IMR-90 (cell line): ENCODE data around the gene MLF2. TPM values are rescaled to one million over a fixed set of nuclear protein-coding genes. Genes with fewer than 3 reads are reported as not detected.

ENCODE experiments used
- ATAC-seq: fragments of 200-7000 bp; cut with Tn5 transposase; 2 replicates; pipeline ENCODE4 v1.9.1; 2020; ENCODE audit warnings: low read depth, mild to moderate bottlenecking, moderate library complexity
- BruUV-seq: library from RNA; stranded (reverse); fragments of 400-500 nt; replicated peaks from 2 replicates; lab custom pipeline; 2021; lab: Mats Ljungman, UMichigan
- CTCF ChIA-PET: fragments of 300-600 bp; formaldehyde crosslinking; extraction: SDS; loops from one replicate; lab custom pipeline; 2021; ENCODE audit warnings: antibody characterized with exemption; lab: Yijun Ruan, JAX
- POLR2A ChIA-PET: fragments of 300-600 bp; sonication (Branson Sonifier 250); formaldehyde crosslinking; loops from one replicate; lab custom pipeline; 2022; ENCODE audit warnings: antibody characterized with exemption; ENCODE audit not compliant: unreplicated experiment; lab: Charles Lee
- DNase-seq: peaks from one replicate; pipeline ENCODE4 v3.0.0; 2013
- H2AFZ ChIP-seq: replicated peaks from 2 replicates; pipeline ENCODE3; 2013; ENCODE audit warnings: low read length, mild to moderate bottlenecking; ENCODE audit not compliant: poor library complexity
- H2AK5ac ChIP-seq: 2 replicates; pipeline ENCODE4 v1.6.1; 2013; ENCODE audit warnings: low read depth, low read length, inconsistent platforms
- H2AK9ac ChIP-seq: replicated peaks from 2 replicates; pipeline ENCODE3; 2013; ENCODE audit warnings: mild to moderate bottlenecking, low read depth, low read length, moderate library complexity; ENCODE audit not compliant: poor library complexity
- H2BK120ac ChIP-seq: 2 replicates; pipeline ENCODE4 v1.6.1; 2013; ENCODE audit warnings: low read depth, low read length, inconsistent platforms
- H2BK15ac ChIP-seq: 3 replicates; pipeline ENCODE4 v1.6.1; 2013; ENCODE audit warnings: low read depth, low read length, inconsistent platforms
- H2BK20ac ChIP-seq: 2 replicates; pipeline ENCODE4 v1.6.1; 2013; ENCODE audit warnings: low read depth, mild to moderate bottlenecking, inconsistent platforms, low read length, moderate library complexity
- H2BK5ac ChIP-seq: 2 replicates; pipeline ENCODE4 v1.6.1; 2013; ENCODE audit warnings: mild to moderate bottlenecking, low read depth, low read length, inconsistent platforms; ENCODE audit not compliant: poor library complexity, severe bottlenecking
- H3K14ac ChIP-seq: replicated peaks from 2 replicates; pipeline ENCODE4 v1.6.1; 2013; ENCODE audit warnings: low read depth, low read length, inconsistent platforms
- H3K18ac ChIP-seq: 2 replicates; pipeline ENCODE4 v1.6.1; 2013; ENCODE audit warnings: low read depth, low read length, control low read depth
- H3K23ac ChIP-seq: 2 replicates; pipeline ENCODE4 v1.6.1; 2013; ENCODE audit warnings: low read depth, low read length, inconsistent platforms
- H3K27ac ChIP-seq: 2 replicates; pipeline ENCODE4 v1.5.1; 2013; ENCODE audit warnings: mild to moderate bottlenecking, control low read depth, low read length; ENCODE audit not compliant: insufficient read depth
- H3K27me3 ChIP-seq: 2 replicates; pipeline ENCODE4 v1.6.1; 2013; ENCODE audit warnings: low read length; ENCODE audit not compliant: control insufficient read depth, insufficient read depth
- H3K36me3 ChIP-seq: 2 replicates; pipeline ENCODE4 v1.6.1; 2013; ENCODE audit warnings: low read length, mixed read lengths; ENCODE audit not compliant: control insufficient read depth, insufficient read depth
- H3K4ac ChIP-seq: 2 replicates; pipeline ENCODE4 v1.6.1; 2013; ENCODE audit warnings: low read depth, low read length, inconsistent platforms
- H3K4me1 ChIP-seq: 2 replicates; pipeline ENCODE4 v1.6.1; 2013; ENCODE audit warnings: low read length, mixed read lengths; ENCODE audit not compliant: control insufficient read depth, insufficient read depth
- H3K4me2 ChIP-seq: 2 replicates; pipeline ENCODE4 v1.6.1; 2013; ENCODE audit warnings: low read depth, mild to moderate bottlenecking, control low read depth, low read length, moderate library complexity
- H3K4me3 ChIP-seq: 2 replicates; pipeline ENCODE4 v1.5.1; 2013; ENCODE audit warnings: low read depth, mild to moderate bottlenecking, control low read depth, low read length, moderate library complexity; ENCODE audit not compliant: insufficient read depth
- H3K56ac ChIP-seq: 2 replicates; pipeline ENCODE4 v1.6.1; 2013; ENCODE audit warnings: low read length, inconsistent platforms; ENCODE audit not compliant: insufficient read depth; ENCODE audit errors: extremely low read depth
- H3K79me1 ChIP-seq, 2 experiments: 2 replicates each; pipeline ENCODE4 v1.6.1; 2013; ENCODE audit warnings: low read length in 2 of 2, inconsistent platforms in 1 of 2, low read depth in 1 of 2
- H3K9ac ChIP-seq: 2 replicates; pipeline ENCODE4 v1.6.1; 2013; ENCODE audit warnings: low read depth, low read length, control low read depth
- H3K9me1 ChIP-seq: 2 replicates; pipeline ENCODE4 v1.6.1; 2013; ENCODE audit warnings: low read length, inconsistent platforms; ENCODE audit not compliant: insufficient read depth
- H3K9me3 ChIP-seq: 2 replicates; pipeline ENCODE4 v1.6.1; 2013; ENCODE audit warnings: low read length; ENCODE audit not compliant: control insufficient read depth, insufficient read depth
- H4K20me1 ChIP-seq: 2 replicates; pipeline ENCODE4 v1.6.1; 2013; ENCODE audit warnings: low read length, inconsistent platforms; ENCODE audit not compliant: insufficient read depth
- H4K5ac ChIP-seq: 2 replicates; pipeline ENCODE4 v1.6.1; 2013; ENCODE audit warnings: mild to moderate bottlenecking, low read depth, low read length, control low read depth
- H4K8ac ChIP-seq, 2 experiments: 2 replicates each; pipeline ENCODE4 v1.6.1; 2013; ENCODE audit warnings: low read depth in 2 of 2, low read length in 2 of 2, control low read depth in 1 of 2, inconsistent platforms in 1 of 2
- H4K91ac ChIP-seq: 2 replicates; pipeline ENCODE4 v1.6.1; 2013; ENCODE audit warnings: low read depth, low read length, inconsistent platforms; ENCODE audit not compliant: insufficient read depth
- CEBPB ChIP-seq: IDR thresholded peaks from 2 replicates; pipeline ENCODE4 v1.6.1; 2012; ENCODE audit warnings: low read depth, low read length, improper control_type of control experiment
- CHD1 ChIP-seq: IDR thresholded peaks from 2 replicates; pipeline ENCODE4 v1.6.1; 2012; ENCODE audit warnings: low read depth, low read length, improper control_type of control experiment
- FOS ChIP-seq: fragments of 150-350 bp; IDR thresholded peaks from 2 replicates; pipeline ENCODE4 v1.6.1; 2016; ENCODE audit warnings: low read depth, low read length
- NFE2L2 ChIP-seq: fragments of 150-350 bp; IDR thresholded peaks from 2 replicates; pipeline ENCODE4 v1.6.1; 2016; ENCODE audit warnings: low read depth, mild to moderate bottlenecking, low read length
- RAD21 ChIP-seq: IDR thresholded peaks from 2 replicates; pipeline ENCODE4 v1.6.1; 2012; ENCODE audit warnings: low read length, improper control_type of control experiment
- RCOR1 ChIP-seq: IDR thresholded peaks from 2 replicates; pipeline ENCODE4 v1.6.1; 2012; ENCODE audit warnings: mild to moderate bottlenecking, low read length, improper control_type of control experiment; ENCODE audit not compliant: insufficient replicate concordance
- SMC3 ChIP-seq: fragments of 150-350 bp; IDR thresholded peaks from 2 replicates; pipeline ENCODE4 v1.6.1; 2016; ENCODE audit warnings: low read depth, mild to moderate bottlenecking, antibody characterized with exemption, low read length, moderate library complexity
- WGBS, 2 experiments: methylation state at CpG; one replicate each; pipeline versions ENCODE4 v1.1.5 to v1.1.7; 2013; ENCODE audit warnings: missing lambda C conversion rate in 2 of 2; ENCODE audit not compliant: insufficient read length in 1 of 2; ENCODE audit errors: extremely low coverage in 2 of 2; 5-methylcytosine and 5-hydroxymethylcytosine counted together
- dilution Hi-C: fragments of 300-500 bp; cut with HindIII; formaldehyde crosslinking; loops from one replicate; pipeline ENCODE4 v1.14.3; 2018; ENCODE audit warnings: low sequenced_read_pairs; ENCODE audit not compliant: unreplicated experiment
- in situ Hi-C: fragments of 300-500 bp; cut with MboI; formaldehyde crosslinking; loops from 3 replicates; pipeline ENCODE4 v1.14.3; 2019; ENCODE audit warnings: low sequenced_read_pairs, inconsistent platforms, mixed read lengths
- intact Hi-C: fragments of 100-400 bp; cut with micrococcal nuclease; formaldehyde crosslinking; loops from 2 replicates; pipeline ENCODE4 v1.10.0; 2022
- polyA plus RNA-seq, 3 experiments: library from polyadenylated mRNA; depleted of rRNA; stranded (reverse); fragments of >200 nt; gene quantifications; 2 replicates each; pipeline ENCODE4 v1.2.3, GENCODE V29; 2012; ENCODE audit warnings: low replicate concordance in 1 of 3
- total RNA-seq: library from RNA; depleted of rRNA; stranded (reverse); fragments of >200 nt; gene quantifications from 2 replicates; pipeline ENCODE4 v1.2.3, GENCODE V29; 2012

Gene MLF2
- total and polyA plus RNA-seq, 2 of the 4 experiments (the other 2 are of a cell fraction): 236 to 403 TPM

GRCh38 chr12:6699989-6700645 is 52.8 kb downstream of the MLF2 start:
- ATAC-seq (peak; percentile 63), DNase-seq (no peak)
- Histone ChIP-seq H4K20me1 (no peaks in the 10 kb centered on the region), H3K9me3 (no peaks in the 10 kb centered on the region), H2BK120ac (no peak overlapping the region), H3K4me3 (peak overlapping the region; percentile 81), H2BK5ac (peak overlapping the region; percentile 2), H4K8ac (peak overlapping the region; percentile 21 to 86; a peak in 3 of 4 replicates), H2BK20ac (no peak overlapping the region), H3K9ac (peak overlapping the region; percentile 90), H3K79me1 (peaks cover 10 to 17% of the 10 kb centered on the region in 2 experiments; a peak in 3 of 4 replicates), H3K4me2 (peak overlapping the region; percentile 91), H3K27ac (peak overlapping the region; percentile 57), H2AK5ac (peak overlapping the region; percentile 59), H4K91ac (peak overlapping the region; percentile 58; the same call in 1 of the 2 replicates), H3K9me1 (no peaks in the 10 kb centered on the region), H3K18ac (peak overlapping the region; percentile 42), H4K5ac (peak overlapping the region; percentile 84), H2BK15ac (no peak overlapping the region), H2AK9ac (peak overlapping the region; percentile 88), H3K4ac (peak overlapping the region; percentile 72), H3K36me3 (peaks cover 4% of the 10 kb centered on the region), H2AFZ (peak overlapping the region; percentile 82), H3K56ac (no peak overlapping the region; the same call in 1 of the 2 replicates), H3K23ac (peak overlapping the region; percentile 88), H3K27me3 (peaks cover 3% of the 10 kb centered on the region; the same call in 1 of the 2 replicates), H3K4me1 (peaks cover 4% of the 10 kb centered on the region), H3K14ac (peak overlapping the region; percentile 37; the same call in 1 of the 2 replicates)
- ChIA-PET POLR2A (interaction anchor here (0.6 to 1.0 kb wide), 3 partner anchors 10 to 104 kb away, joined by 4 to 5 read pairs (median 5); no protein-coding TSS in a partner anchor), CTCF (interaction anchor here (1.0 kb wide), 1 partner anchor 16 kb away, joined by 3 read pairs; no protein-coding TSS in a partner anchor)
- no TSS peak for BruUV-seq
- WGBS, 2 experiments: 1% methylated on average over 21 of the region's 65 CpGs; no CpG with 5 or more reads in 1 of the 2 experiments
- intact Hi-C loops: no loop called here
- dilution Hi-C loops: no loop called here
- TF ChIP-seq FOS: no peak
- TF ChIP-seq CHD1: no peak
- TF ChIP-seq NFE2L2: no peak
- TF ChIP-seq SMC3: no peak
- TF ChIP-seq CEBPB: no peak
- TF ChIP-seq RAD21: no peak
- no peak for TF ChIP-seq RCOR1
- in situ Hi-C loops: no loop called here
